ENCODE measurements around the gene OR2A7.
"Not testable (repeated sequence)": the region's sequence is repeated elsewhere in the genome, so short reads cannot be mapped to it uniquely, and the experiment has no call there.

The OR2A7 gene

DNA sequence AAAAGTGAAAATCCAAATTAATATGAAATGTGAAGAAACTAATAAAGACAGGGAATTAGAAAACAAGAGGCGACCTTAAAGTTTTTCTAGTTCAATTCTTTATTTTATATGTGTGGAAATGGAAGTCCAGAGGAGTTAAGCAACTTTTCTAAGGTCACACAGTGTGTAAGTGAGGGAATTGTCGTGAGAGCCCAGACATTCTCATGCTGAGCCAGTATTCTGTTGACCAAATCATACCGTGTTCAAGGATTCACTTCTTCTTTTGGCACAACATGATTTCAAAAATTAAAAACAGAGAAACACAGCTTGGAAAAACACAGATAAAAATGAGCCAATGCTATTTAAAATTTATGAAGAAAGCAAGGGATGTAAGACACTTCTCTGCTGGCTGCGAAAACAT lies 37.7 kb downstream of the OR2A7 start:
- not testable (repeated sequence) for H3K27ac ChIP-seq (ENCODE audit: insufficient read depth, low read length, poor library complexity, severe bottlenecking); DNase-seq; H3K27me3 ChIP-seq (replicated peaks; ENCODE audit: control insufficient read depth, insufficient read depth, low read length, poor library complexity, severe bottlenecking); H3K36me3 ChIP-seq (ENCODE audit: control insufficient read depth, insufficient read depth, low read length); H3K9me3 ChIP-seq (ENCODE audit: control insufficient read depth, low read length); H3K4me1 ChIP-seq (ENCODE audit: control insufficient read depth, insufficient read depth, low read length, poor library complexity, severe bottlenecking); H3K4me3 ChIP-seq (ENCODE audit: insufficient read depth, low read depth, low read length, poor library complexity, severe bottlenecking)

- H3K4me3 ChIP-seq (ENCODE audit: insufficient read depth, low read depth, low read length, poor library complexity, severe bottlenecking); H3K36me3 ChIP-seq (ENCODE audit: control insufficient read depth, insufficient read depth, low read length); H3K27me3 ChIP-seq (replicated peaks; ENCODE audit: control insufficient read depth, insufficient read depth, low read length, poor library complexity, severe bottlenecking); H3K9me3 ChIP-seq (ENCODE audit: control insufficient read depth, low read length); DNase-seq; H3K4me1 ChIP-seq (ENCODE audit: control insufficient read depth, insufficient read depth, low read length, poor library complexity, severe bottlenecking); H3K27ac ChIP-seq (ENCODE audit: insufficient read depth, low read length, poor library complexity, severe bottlenecking): not testable (repeated sequence)
These were observed 40.9 kb downstream of the OR2A7 start for GRCh38 chr7:144223675-144224074.

- H3K36me3 ChIP-seq (ENCODE audit: control insufficient read depth, insufficient read depth, low read length); DNase-seq; H3K4me3 ChIP-seq (ENCODE audit: insufficient read depth, low read depth, low read length, poor library complexity, severe bottlenecking); H3K27me3 ChIP-seq (replicated peaks; ENCODE audit: control insufficient read depth, insufficient read depth, low read length, poor library complexity, severe bottlenecking); H3K27ac ChIP-seq (ENCODE audit: insufficient read depth, low read length, poor library complexity, severe bottlenecking); H3K4me1 ChIP-seq (ENCODE audit: control insufficient read depth, insufficient read depth, low read length, poor library complexity, severe bottlenecking); H3K9me3 ChIP-seq (ENCODE audit: control insufficient read depth, low read length): not testable (repeated sequence)
These were observed 44.1 kb downstream of the OR2A7 start for GRCh38 chr7:144220531-144220930.

DNA sequence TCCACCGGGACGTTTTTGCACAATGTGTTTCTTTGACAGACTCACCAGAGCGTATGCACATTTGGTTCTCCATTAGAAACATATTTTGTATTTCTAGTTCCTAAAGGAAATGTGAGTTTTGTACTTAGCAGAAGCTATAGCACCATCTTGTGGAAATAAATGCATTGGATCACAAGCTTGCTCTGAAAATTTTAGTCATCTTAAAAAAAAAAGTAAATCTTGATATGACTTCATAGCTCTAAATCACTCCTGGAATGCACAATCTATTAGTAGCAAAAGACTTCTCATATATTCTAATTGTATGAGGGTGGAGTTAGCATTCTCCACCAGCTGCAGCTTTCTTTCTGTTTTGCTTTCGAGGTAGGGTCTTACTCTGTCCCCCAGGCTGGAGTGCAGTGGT lies 45.4 kb downstream of the OR2A7 start:
- H3K4me1 ChIP-seq (ENCODE audit: control insufficient read depth, insufficient read depth, low read length, poor library complexity, severe bottlenecking) = not testable (repeated sequence)

GRCh38 chr7:144218581-144218980 lies 46.0 kb downstream of the OR2A7 start:
- not testable (repeated sequence) for H3K36me3 ChIP-seq (ENCODE audit: control insufficient read depth, insufficient read depth, low read length); H3K27me3 ChIP-seq (replicated peaks; ENCODE audit: control insufficient read depth, insufficient read depth, low read length, poor library complexity, severe bottlenecking); DNase-seq; H3K9me3 ChIP-seq (ENCODE audit: control insufficient read depth, low read length); H3K4me1 ChIP-seq (ENCODE audit: control insufficient read depth, insufficient read depth, low read length, poor library complexity, severe bottlenecking); H3K4me3 ChIP-seq (ENCODE audit: insufficient read depth, low read depth, low read length, poor library complexity, severe bottlenecking); H3K27ac ChIP-seq (ENCODE audit: insufficient read depth, low read length, poor library complexity, severe bottlenecking)

More for the DNA sequence above, 45.4 kb downstream of the OR2A7 start:
- H3K27ac ChIP-seq (ENCODE audit: insufficient read depth, low read length, poor library complexity, severe bottlenecking); DNase-seq; H3K9me3 ChIP-seq (ENCODE audit: control insufficient read depth, low read length); H3K36me3 ChIP-seq (ENCODE audit: control insufficient read depth, insufficient read depth, low read length); H3K4me3 ChIP-seq (ENCODE audit: insufficient read depth, low read depth, low read length, poor library complexity, severe bottlenecking); H3K27me3 ChIP-seq (replicated peaks; ENCODE audit: control insufficient read depth, insufficient read depth, low read length, poor library complexity, severe bottlenecking): not testable (repeated sequence)

- H3K27me3 ChIP-seq (replicated peaks; ENCODE audit: control insufficient read depth, insufficient read depth, low read length, poor library complexity, severe bottlenecking); H3K27ac ChIP-seq (ENCODE audit: insufficient read depth, low read length, poor library complexity, severe bottlenecking); DNase-seq; H3K9me3 ChIP-seq (ENCODE audit: control insufficient read depth, low read length); H3K36me3 ChIP-seq (ENCODE audit: control insufficient read depth, insufficient read depth, low read length); H3K4me3 ChIP-seq (ENCODE audit: insufficient read depth, low read depth, low read length, poor library complexity, severe bottlenecking); H3K4me1 ChIP-seq (ENCODE audit: control insufficient read depth, insufficient read depth, low read length, poor library complexity, severe bottlenecking): not testable (repeated sequence)
These were observed 47.4 kb downstream of the OR2A7 start for GRCh38 chr7:144217200-144217599.

Data from effector memory CD4-positive, alpha-beta T cell (primary cell).